ENCODE results near the gene PDILT. TPM values are rescaled to one million over a fixed set of nuclear protein-coding genes. Genes with fewer than 3 reads are reported as not detected.
"Not testable (repeated sequence)": the region's sequence is repeated elsewhere in the genome, so short reads cannot be mapped to it uniquely, and the experiment has no call there.

Gene PDILT
- total and polyA plus RNA-seq, 9 donors = not detected

DNA sequence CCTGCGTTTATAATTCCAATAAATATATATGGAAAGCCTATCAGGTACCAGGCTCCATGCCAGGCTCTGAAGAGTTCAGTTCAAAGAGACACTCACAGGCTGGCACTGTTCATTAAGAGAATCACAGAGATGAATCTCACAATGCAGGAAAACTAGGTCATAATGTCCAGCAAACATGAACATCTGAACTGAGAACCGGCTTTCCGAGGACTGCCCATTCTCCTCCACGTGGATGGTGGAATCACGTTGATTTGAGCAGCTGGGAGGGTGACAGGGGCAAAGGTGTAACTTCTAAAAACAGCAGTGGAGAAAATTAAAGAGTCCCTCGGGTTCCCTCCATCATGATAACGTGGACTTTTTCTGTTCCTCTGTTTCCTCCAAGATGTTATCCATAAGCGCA is 87.4 kb downstream of the PDILT start:
- no peaks in the 10 kb centered on the region for H3K27me3 ChIP-seq
- no peak for DNase-seq
- no peaks in the 10 kb centered on the region for H3K4me1 ChIP-seq (ENCODE audit: insufficient read depth)
- intact Hi-C loops (cut with DNase I) = no loop called here
- no peaks in the 10 kb centered on the region for H3K9me3 ChIP-seq
- no peak overlapping the region for H3K27ac ChIP-seq
- no peak overlapping the region for H3K4me3 ChIP-seq
- 14 to 38% (median 25%) methylated on average over 8 of the region's 8 CpGs for WGBS, 3 donors
- TF ChIP-seq POLR2A (IDR thresholded peaks at IDR 0.05) (no peak), EP300 (IDR thresholded peaks at IDR 0.05) (no peak)
- TF ChIP-seq, protein P1, sequence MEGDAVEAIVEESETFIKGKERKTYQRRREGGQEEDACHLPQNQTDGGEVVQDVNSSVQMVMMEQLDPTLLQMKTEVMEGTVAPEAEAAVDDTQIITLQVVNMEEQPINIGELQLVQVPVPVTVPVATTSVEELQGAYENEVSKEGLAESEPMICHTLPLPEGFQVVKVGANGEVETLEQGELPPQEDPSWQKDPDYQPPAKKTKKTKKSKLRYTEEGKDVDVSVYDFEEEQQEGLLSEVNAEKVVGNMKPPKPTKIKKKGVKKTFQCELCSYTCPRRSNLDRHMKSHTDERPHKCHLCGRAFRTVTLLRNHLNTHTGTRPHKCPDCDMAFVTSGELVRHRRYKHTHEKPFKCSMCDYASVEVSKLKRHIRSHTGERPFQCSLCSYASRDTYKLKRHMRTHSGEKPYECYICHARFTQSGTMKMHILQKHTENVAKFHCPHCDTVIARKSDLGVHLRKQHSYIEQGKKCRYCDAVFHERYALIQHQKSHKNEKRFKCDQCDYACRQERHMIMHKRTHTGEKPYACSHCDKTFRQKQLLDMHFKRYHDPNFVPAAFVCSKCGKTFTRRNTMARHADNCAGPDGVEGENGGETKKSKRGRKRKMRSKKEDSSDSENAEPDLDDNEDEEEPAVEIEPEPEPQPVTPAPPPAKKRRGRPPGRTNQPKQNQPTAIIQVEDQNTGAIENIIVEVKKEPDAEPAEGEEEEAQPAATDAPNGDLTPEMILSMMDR (IDR thresholded peaks at IDR 0.05) = no peak
- H3K36me3 ChIP-seq = no peaks in the 10 kb centered on the region

DNA sequence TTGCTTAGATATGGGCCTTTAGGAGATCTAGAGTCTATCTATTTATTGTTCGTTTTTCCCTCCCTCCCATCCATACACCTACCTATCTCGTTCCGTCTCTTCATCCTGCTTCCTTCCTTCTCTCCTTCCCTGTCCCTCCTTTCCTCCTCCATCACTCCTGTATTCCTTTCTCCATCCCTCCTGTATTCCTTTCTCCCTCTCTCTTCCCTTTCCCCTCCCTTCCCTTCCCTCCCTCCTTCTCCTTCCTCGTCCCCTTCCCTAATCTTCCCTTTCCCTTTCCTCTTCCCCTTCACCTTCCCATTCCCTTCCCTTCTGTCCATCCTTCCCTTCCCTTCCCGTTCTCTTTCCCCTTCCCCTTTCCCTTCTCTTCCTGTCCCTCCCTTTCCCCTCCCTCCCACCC is 87.8 kb downstream of the PDILT start:
- Histone ChIP-seq H3K27ac (no peak overlapping the region), H3K9me3 (no peaks in the 10 kb centered on the region), H3K4me1 (ENCODE audit: insufficient read depth) (no peaks in the 10 kb centered on the region), H3K36me3 (no peaks in the 10 kb centered on the region), H3K27me3 (no peaks in the 10 kb centered on the region), H3K4me3 (no peak overlapping the region)
- TF ChIP-seq EP300 (IDR thresholded peaks at IDR 0.05) = no peak
- no peak for TF ChIP-seq POLR2A (IDR thresholded peaks at IDR 0.05)
- TF ChIP-seq, protein P1 (IDR thresholded peaks at IDR 0.05) = no peak
- DNase-seq = no peak
- intact Hi-C loops (cut with DNase I) = no loop called here
- 55 to 66% (median 58%) methylated on average over 5 of the region's 5 CpGs for WGBS, 3 donors

- no peak overlapping the region for H3K4me3 ChIP-seq
- no peak for DNase-seq
- H3K4me1 ChIP-seq (ENCODE audit: insufficient read depth) = no peaks in the 10 kb centered on the region
- no peaks in the 10 kb centered on the region for H3K9me3 ChIP-seq
- no peaks in the 10 kb centered on the region for H3K36me3 ChIP-seq
- H3K27ac ChIP-seq = no peak overlapping the region
- TF ChIP-seq, protein P1 (IDR thresholded peaks at IDR 0.05) = no peak
- TF ChIP-seq EP300 (IDR thresholded peaks at IDR 0.05) (no peak), POLR2A (IDR thresholded peaks at IDR 0.05) (no peak)
- WGBS, 3 donors = 92 to 99% (median 93%) methylated on average over 6 of the region's 6 CpGs
- H3K27me3 ChIP-seq = no peaks in the 10 kb centered on the region
- intact Hi-C loops (cut with DNase I) = no loop called here
Measured at GRCh38 chr16:20315764-20316163, 88.8 kb downstream of the PDILT start.

DNA sequence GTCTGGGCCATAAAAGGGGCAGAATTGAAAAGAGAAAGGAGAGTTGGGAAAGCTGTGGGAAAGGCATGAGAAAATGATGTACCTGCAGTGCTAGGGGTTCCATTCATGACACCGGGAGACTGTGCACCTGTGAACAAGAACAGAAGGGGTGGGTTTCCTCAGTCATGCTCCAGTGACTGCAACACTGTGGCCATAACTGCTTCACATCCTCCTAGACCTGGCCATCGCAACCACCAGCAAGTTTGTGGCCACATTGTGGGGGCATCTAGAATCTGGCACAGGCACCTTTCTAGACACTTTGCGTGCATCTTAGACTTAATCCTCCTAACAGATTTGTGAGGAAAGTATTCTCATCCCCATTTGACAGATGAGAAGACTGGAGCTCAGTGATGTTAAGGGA is 90.0 kb downstream of the PDILT start:
- no peaks in the 10 kb centered on the region for H3K36me3 ChIP-seq
- H3K4me1 ChIP-seq (ENCODE audit: insufficient read depth) = no peaks in the 10 kb centered on the region
- no peak overlapping the region for H3K27ac ChIP-seq
- H3K4me3 ChIP-seq = no peak overlapping the region
- no peaks in the 10 kb centered on the region for H3K27me3 ChIP-seq
- WGBS, 3 donors = 89 to 93% (median 90%) methylated on average over 3 of the region's 3 CpGs
- H3K9me3 ChIP-seq = no peaks in the 10 kb centered on the region
- TF ChIP-seq, protein P1 (IDR thresholded peaks at IDR 0.05) = no peak
- no peak for TF ChIP-seq EP300 (IDR thresholded peaks at IDR 0.05)
- TF ChIP-seq POLR2A (IDR thresholded peaks at IDR 0.05) = no peak
- DNase-seq = no peak
- intact Hi-C loops (cut with DNase I) = no loop called here

GRCh38 chr16:20313741-20314140 is 90.8 kb downstream of the PDILT start:
- TF ChIP-seq, protein P1 (IDR thresholded peaks at IDR 0.05) = no peak
- TF ChIP-seq EP300 (IDR thresholded peaks at IDR 0.05) = no peak
- no peak for DNase-seq
- Histone ChIP-seq H3K27me3 (no peaks in the 10 kb centered on the region), H3K36me3 (no peaks in the 10 kb centered on the region), H3K4me1 (ENCODE audit: insufficient read depth) (no peaks in the 10 kb centered on the region), H3K4me3 (no peak overlapping the region), H3K27ac (no peak overlapping the region), H3K9me3 (no peaks in the 10 kb centered on the region)
- 77 to 94% (median 87%) methylated on average over 3 of the region's 3 CpGs for WGBS, 3 donors
- intact Hi-C loops (cut with DNase I) = no loop called here

GRCh38 chr16:20312536-20313095 is 91.9 kb downstream of the PDILT start:
- WGBS, 3 donors = 88 to 90% (median 89%) methylated on average over 7 of the region's 7 CpGs
- H3K27ac ChIP-seq; H3K4me3 ChIP-seq; H3K9me3 ChIP-seq; DNase-seq; H3K27me3 ChIP-seq; H3K36me3 ChIP-seq; H3K4me1 ChIP-seq (ENCODE audit: insufficient read depth); intact Hi-C loops (cut with DNase I): not testable (repeated sequence)
